ENCODE data around the gene SMYD3.

The SMYD3 gene

DNA sequence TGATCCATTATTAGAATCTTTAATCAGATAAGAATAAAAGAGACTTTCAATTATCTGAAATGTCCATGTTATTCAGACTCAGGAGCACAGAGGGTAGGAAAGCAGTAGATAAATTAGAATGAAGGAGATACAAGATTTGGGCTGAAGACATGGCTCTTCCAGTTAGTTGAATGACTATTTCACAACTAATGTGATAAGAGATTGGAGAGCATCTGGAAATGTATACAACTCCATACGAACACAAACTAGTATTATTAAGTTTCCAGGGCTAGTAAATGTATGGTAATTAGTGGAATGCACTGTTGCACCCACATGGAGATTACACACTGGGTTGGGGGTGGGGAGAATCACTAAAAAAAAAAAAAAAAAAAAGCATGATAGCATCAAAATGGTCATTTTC lies 734.3 kb downstream of the SMYD3 start:
- no peak overlapping the region for H3K4me3 ChIP-seq (ENCODE audit: low read depth in 1 of 2, low read length in 2 of 2)
- ATAC-seq (ENCODE audit: insufficient read depth, low read depth) (no peak), DNase-seq (no peak)
- H3K9ac ChIP-seq (ENCODE audit: low read depth, low read length) = no peak overlapping the region
- no peaks in the 10 kb centered on the region for H3K79me2 ChIP-seq (ENCODE audit: insufficient read depth, low read length)
- no peaks in the 10 kb centered on the region for H4K20me1 ChIP-seq (ENCODE audit: insufficient read depth, low read length)
- H3K4me2 ChIP-seq (ENCODE audit: insufficient read depth, low read length) = no peak overlapping the region
- H3K27ac ChIP-seq (ENCODE audit: low read length) = no peak overlapping the region
- no peaks in the 10 kb centered on the region for H3K9me3 ChIP-seq (ENCODE audit: insufficient read depth, low read length, severe bottlenecking)
- H3K36me3 ChIP-seq (ENCODE audit: insufficient read depth, low read length) = no peaks in the 10 kb centered on the region
- 0 out of 2 replicates have a peak, but pooled peaks cover 2% of the 10 kb centered on the region for H3K4me1 ChIP-seq (ENCODE audit: insufficient read depth, low read length)
- TF ChIP-seq, protein P1, sequence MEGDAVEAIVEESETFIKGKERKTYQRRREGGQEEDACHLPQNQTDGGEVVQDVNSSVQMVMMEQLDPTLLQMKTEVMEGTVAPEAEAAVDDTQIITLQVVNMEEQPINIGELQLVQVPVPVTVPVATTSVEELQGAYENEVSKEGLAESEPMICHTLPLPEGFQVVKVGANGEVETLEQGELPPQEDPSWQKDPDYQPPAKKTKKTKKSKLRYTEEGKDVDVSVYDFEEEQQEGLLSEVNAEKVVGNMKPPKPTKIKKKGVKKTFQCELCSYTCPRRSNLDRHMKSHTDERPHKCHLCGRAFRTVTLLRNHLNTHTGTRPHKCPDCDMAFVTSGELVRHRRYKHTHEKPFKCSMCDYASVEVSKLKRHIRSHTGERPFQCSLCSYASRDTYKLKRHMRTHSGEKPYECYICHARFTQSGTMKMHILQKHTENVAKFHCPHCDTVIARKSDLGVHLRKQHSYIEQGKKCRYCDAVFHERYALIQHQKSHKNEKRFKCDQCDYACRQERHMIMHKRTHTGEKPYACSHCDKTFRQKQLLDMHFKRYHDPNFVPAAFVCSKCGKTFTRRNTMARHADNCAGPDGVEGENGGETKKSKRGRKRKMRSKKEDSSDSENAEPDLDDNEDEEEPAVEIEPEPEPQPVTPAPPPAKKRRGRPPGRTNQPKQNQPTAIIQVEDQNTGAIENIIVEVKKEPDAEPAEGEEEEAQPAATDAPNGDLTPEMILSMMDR (IDR thresholded peaks at IDR 0.05; ENCODE audit: borderline replicate concordance, extremely low read depth, low read length, poor library complexity, severe bottlenecking) = no peak
- TF ChIP-seq EZH2 (IDR thresholded peaks at IDR 0.05; ENCODE audit: borderline replicate concordance, low read depth, low read length, severe bottlenecking) = no peak
- no peak overlapping the region for H2AFZ ChIP-seq (ENCODE audit: low read depth, low read length)
- no peaks in the 10 kb centered on the region for H3K27me3 ChIP-seq (ENCODE audit: insufficient read depth, low read length, poor library complexity)

GRCh38 chr1:245772325-245772724 lies 734.8 kb downstream of the SMYD3 start:
- ATAC-seq (ENCODE audit: insufficient read depth, low read depth) = no peak
- Histone ChIP-seq H3K4me2 (ENCODE audit: insufficient read depth, low read length) (no peak overlapping the region), H3K4me3 (ENCODE audit: low read depth in 1 of 2, low read length in 2 of 2) (no peak overlapping the region), H3K27ac (ENCODE audit: low read length) (no peak overlapping the region), H3K79me2 (ENCODE audit: insufficient read depth, low read length) (no peaks in the 10 kb centered on the region), H3K4me1 (ENCODE audit: insufficient read depth, low read length) (0 out of 2 replicates have a peak, but pooled peaks cover 2% of the 10 kb centered on the region), H3K36me3 (ENCODE audit: insufficient read depth, low read length) (no peaks in the 10 kb centered on the region), H2AFZ (ENCODE audit: low read depth, low read length) (no peak overlapping the region), H4K20me1 (ENCODE audit: insufficient read depth, low read length) (no peaks in the 10 kb centered on the region), H3K9ac (ENCODE audit: low read depth, low read length) (no peak overlapping the region), H3K27me3 (ENCODE audit: insufficient read depth, low read length, poor library complexity) (no peaks in the 10 kb centered on the region), H3K9me3 (ENCODE audit: insufficient read depth, low read length, severe bottlenecking) (no peaks in the 10 kb centered on the region)
- TF ChIP-seq, protein P1 (IDR thresholded peaks at IDR 0.05; ENCODE audit: borderline replicate concordance, extremely low read depth, low read length, poor library complexity, severe bottlenecking) = no peak
- no peak for TF ChIP-seq EZH2 (IDR thresholded peaks at IDR 0.05; ENCODE audit: borderline replicate concordance, low read depth, low read length, severe bottlenecking)
- no peak for DNase-seq

DNA sequence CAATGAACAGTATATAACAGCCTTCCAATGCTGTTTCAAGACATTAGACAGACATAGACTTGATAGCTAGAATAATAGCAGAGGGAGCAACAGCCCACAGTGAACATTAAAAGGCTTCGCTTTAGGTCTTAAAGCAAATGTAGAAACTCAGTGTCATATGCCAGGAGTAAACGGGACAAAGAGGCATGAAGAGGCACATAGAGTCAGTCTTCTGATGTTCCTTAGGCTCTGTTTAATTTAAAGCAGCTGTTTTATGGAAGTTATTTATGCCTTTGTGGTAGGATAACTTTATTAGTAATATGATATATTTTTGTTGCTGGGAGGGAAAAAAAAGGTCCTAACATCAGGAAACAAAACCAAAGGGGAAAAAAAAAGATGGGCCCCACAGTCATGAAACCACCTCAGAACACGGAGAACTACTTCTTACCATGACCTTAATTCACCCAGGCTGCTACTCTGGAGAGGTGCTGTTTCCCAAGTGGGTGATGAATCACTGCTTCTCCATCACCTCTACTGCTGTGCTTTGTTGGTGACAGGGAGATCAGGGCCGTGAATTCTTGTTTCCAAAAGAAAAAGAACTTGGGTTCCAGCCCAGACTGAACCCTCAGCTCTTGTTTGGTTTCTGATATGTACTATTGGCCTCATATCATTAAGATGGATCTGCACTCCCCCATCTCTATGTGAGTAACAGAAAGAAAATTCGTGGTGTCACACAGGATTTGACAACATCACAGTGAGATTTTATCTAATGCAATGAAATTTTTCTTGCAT lies 735.4 kb downstream of the SMYD3 start:
- TF ChIP-seq EZH2 (IDR thresholded peaks at IDR 0.05; ENCODE audit: borderline replicate concordance, low read depth, low read length, severe bottlenecking) = no peak
- TF ChIP-seq, protein P1 (IDR thresholded peaks at IDR 0.05; ENCODE audit: borderline replicate concordance, extremely low read depth, low read length, poor library complexity, severe bottlenecking) = no peak
- Histone ChIP-seq H3K4me2 (ENCODE audit: insufficient read depth, low read length) (no peak overlapping the region), H3K4me1 (ENCODE audit: insufficient read depth, low read length) (0 out of 2 replicates have a peak, but pooled peaks cover 2% of the 10 kb centered on the region), H3K36me3 (ENCODE audit: insufficient read depth, low read length) (no peaks in the 10 kb centered on the region), H3K9me3 (ENCODE audit: insufficient read depth, low read length, severe bottlenecking) (no peaks in the 10 kb centered on the region), H3K79me2 (ENCODE audit: insufficient read depth, low read length) (no peaks in the 10 kb centered on the region), H4K20me1 (ENCODE audit: insufficient read depth, low read length) (no peaks in the 10 kb centered on the region), H3K27ac (ENCODE audit: low read length) (no peak overlapping the region), H3K27me3 (ENCODE audit: insufficient read depth, low read length, poor library complexity) (no peaks in the 10 kb centered on the region), H3K9ac (ENCODE audit: low read depth, low read length) (no peak overlapping the region), H3K4me3 (ENCODE audit: low read depth in 1 of 2, low read length in 2 of 2) (no peak overlapping the region), H2AFZ (ENCODE audit: low read depth, low read length) (no peak overlapping the region)
- ATAC-seq (ENCODE audit: insufficient read depth, low read depth) (no peak), DNase-seq (no peak)

Measured in DND-41 (cell line).